ENCODE data around the gene CFB. TPM values are rescaled to one million over a fixed set of nuclear protein-coding genes. Genes with fewer than 3 reads are reported as not detected.
A peak's percentile ranks its signal among the peaks of the same experiment; 100 is the strongest.

The CFB gene
- 0.88 and 2.0 TPM in 2 replicates for total RNA-seq (2011; cell fraction: chromatin; rRNA removed; ENCODE audit: low replicate concordance)
- total RNA-seq (2011; cell fraction: nucleolus; rRNA removed) = 1.2 and 1.4 TPM in 2 replicates
- 0.95 TPM in 1 of 2 replicates, not detected in the other for total RNA-seq (2011; cell fraction: nucleoplasm; rRNA removed)
- not detected in 2 replicates for total RNA-seq (2014; rRNA removed)
- not detected in 2 replicates for total RNA-seq (2014; rRNA removed; fragmentation: Illumina TruSeq; extraction: Trizol)
- 0.22 TPM in 1 of 2 replicates, not detected in the other for total RNA-seq (2015; rRNA removed; fragmentation: Illumina TruSeq; extraction: Trizol)
- total RNA-seq (2021) = 0.91 and 1.1 TPM in 2 replicates
- polyA plus RNA-seq (2011; rRNA removed) = 0.20 and 0.21 TPM in 2 replicates
- polyA plus RNA-seq (2011; cell fraction: cytosol; rRNA removed) = not detected in 2 replicates
- polyA plus RNA-seq (2011; cell fraction: nucleus; rRNA removed) = 0.88 and 2.2 TPM in 2 replicates
- 0.69 and 1.1 TPM in 2 replicates for polyA plus RNA-seq (2012)
- 0.17 TPM in 1 of 2 replicates, not detected in the other for polyA plus RNA-seq (2014; fragmentation: Illumina TruSeq; extraction: Trizol)
- polyA plus RNA-seq (2014; fragmentation: Nextera tagmentation; extraction: Ambion mirVana) = under 1 TPM; 0.08 to 0.38 TPM
- polyA plus RNA-seq (2014; rRNA removed) = 0.16 TPM in 1 of 2 replicates, not detected in the other
- not detected in 2 replicates for polyA minus RNA-seq (2011; rRNA and poly(A)+ RNA removed)
- 0.48 and 4.1 TPM in 2 replicates for polyA minus RNA-seq (2011; cell fraction: cytosol; rRNA and poly(A)+ RNA removed)
- polyA minus RNA-seq (2011; cell fraction: nucleus; rRNA and poly(A)+ RNA removed) = 0.67 TPM in 1 of 2 replicates, not detected in the other
- not detected for Bru-seq, nascent RNA
- BruChase-seq, experiment 1, labeled RNA remaining after a 2-hour chase = percentile 12 among the genes with signal in this experiment
- not detected for BruChase-seq, experiment 2, labeled RNA remaining after a 6-hour chase
- long read RNA-seq, experiment 1 = 0 reads
- long read RNA-seq, experiment 2 = 0 reads
- long read RNA-seq, experiment 3 = 0 reads

GRCh38 chr6:31945507-31946369 lies at the start of gene CFB:
Gene CFB (plus strand): TSS chr6:31946095. CDS start chr6:31946222, 127 bp downstream.
- Histone ChIP-seq H3K9ac (ENCODE audit: insufficient read depth in 1 of 2, low read depth in 2 of 2, low read length in 2 of 2) (0 out of 4 replicates have a peak within 1 kb of the TSS, but pooled peaks of 1 of the 2 experiments have one; percentile 17), H3K4me1 (replicated peaks in 1 of 2; ENCODE audit: control insufficient read depth in 2 of 2, insufficient read depth in 2 of 2, low read length in 2 of 2) (peaks cover 18 to 26% of the 10 kb centered on the region in 2 experiments), H3K9me1 (ENCODE audit: control insufficient read depth, insufficient read depth, low read length) (peaks cover 7% of the 10 kb centered on the region), H3K9me3 (replicated peaks; ENCODE audit: control insufficient read depth, insufficient read depth, low read depth, low read length) (no peaks in the 10 kb centered on the region), H3K4me2 (ENCODE audit: insufficient read depth, low read length) (no peak within 1 kb of the TSS), H4K20me1 (replicated peaks; ENCODE audit: control insufficient read depth, insufficient read depth, low read length) (no peaks in the 10 kb centered on the region), H2AFZ (ENCODE audit: low read depth, low read length) (no peak within 1 kb of the TSS), H3K36me3 (ENCODE audit: control insufficient read depth, insufficient read depth, low read length) (peaks cover under 1% of the 10 kb centered on the region; the same call in 1 of the 3 replicates), H3K27me3 (ENCODE audit: control insufficient read depth in 2 of 2, insufficient read depth in 2 of 2, low read length in 2 of 2) (peaks cover 2 to 26% of the 10 kb centered on the region in 2 experiments; a peak in 3 of 5 replicates), H3K27ac (ENCODE audit: extremely low read depth, low read depth, low read length) (no peak within 1 kb of the TSS), H3K79me2 (ENCODE audit: control insufficient read depth, insufficient read depth, low read length) (no peaks in the 10 kb centered on the region), H3K4me3 (no peak within 1 kb of the TSS)
- 33% methylated on average over 11 of the region's 11 CpGs for WGBS (ENCODE audit: insufficient coverage, low coverage, missing lambda C conversion rate)
- no TSS peak for BruUV-seq (replicated peaks)
- ATAC-seq (no peak), FAIRE-seq (no peak), DNase-seq (ENCODE audit: extremely low read depth in 1 of 4, low spot score in 3 of 4) (peak in 1 of 4 experiments; percentile 8)
- TF ChIP-seq SMC3 (conservative IDR thresholded peaks at IDR 0.05; ENCODE audit: insufficient read depth, low read depth, low read length) (no peak), FOXA3 (CRISPR knock-in tag; conservative IDR thresholded peaks at IDR 0.05 in 1 of 2, IDR thresholded peaks at IDR 0.05 in 1 of 2) (0 out of 4 replicates have a peak, but pooled peaks of 1 of the 2 experiments have one; percentile 23), PKNOX1 (IDR thresholded peaks at IDR 0.05) (peak; percentile 83)
- in situ Hi-C loops (cut with MboI) (no loop called here), intact Hi-C loops (cut with micrococcal nuclease) (loop anchor here (5.0 kb wide), 1 partner anchor 43 kb away; the partner anchor contains the start of gene ZBTB12)
- POLR2A ChIA-PET = interaction anchor here (0.7 to 1.2 kb wide), 4 partner anchors 11 to 97 kb away, joined by 3 to 6 read pairs (median 4); partner anchors contain the start of gene DXO
- CTCF ChIA-PET (ENCODE audit: low intra/inter-chr PET ratio) = no interaction called here
